GM18526 (cell line): ENCODE results near the gene BCAN.

Source experiments
- POLR2A ChIP-seq: IDR thresholded peaks from 3 replicates; pipeline ENCODE4 v1.6.1; 2011; ENCODE audit not compliant: insufficient read length; ENCODE audit errors: extremely low read depth

The BCAN gene

GRCh38 chr1:156632355-156632754 lies 9.6 kb upstream of the BCAN start:
- TF ChIP-seq POLR2A = no peak

DNA sequence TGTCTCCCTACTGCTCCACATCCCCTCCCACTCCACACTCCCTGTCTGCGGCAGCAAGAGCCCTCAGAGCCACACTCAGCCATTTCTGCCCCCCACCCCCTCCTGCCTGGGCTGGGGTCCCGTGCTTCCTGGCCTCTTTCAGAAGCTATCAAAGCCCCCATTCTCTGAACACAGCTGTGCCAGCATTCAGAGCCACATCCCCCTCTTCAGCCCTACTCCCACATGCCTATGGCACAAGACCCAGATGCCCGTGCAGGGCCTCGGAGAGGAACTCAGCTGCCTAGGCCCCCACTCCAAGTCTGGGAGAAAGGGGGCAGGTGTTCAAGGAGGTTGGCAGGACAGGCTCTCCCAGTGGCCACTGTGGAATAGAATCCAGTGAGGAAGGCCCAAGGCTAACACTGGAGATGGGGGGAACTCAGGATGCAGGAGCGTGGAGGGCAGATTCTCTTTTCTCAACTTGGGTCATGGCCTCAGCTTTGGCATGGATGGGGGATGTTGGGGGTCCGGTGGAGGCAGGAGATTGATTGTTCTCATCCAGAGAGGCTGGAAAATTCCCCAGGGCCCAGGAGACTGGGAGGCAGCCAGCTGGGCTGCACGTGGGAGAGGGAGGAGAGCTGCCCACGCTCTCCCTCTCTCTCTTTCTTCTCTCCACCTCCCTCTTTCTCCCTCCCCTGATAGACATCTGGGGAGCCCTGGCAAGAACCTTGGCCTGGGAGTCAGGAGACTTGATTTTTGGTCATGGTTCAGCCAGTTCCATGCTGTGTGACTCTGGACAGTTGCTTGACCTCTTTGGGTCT lies 3.5 kb upstream of the BCAN start:
- no peak for TF ChIP-seq POLR2A

- no peak for TF ChIP-seq POLR2A
Observed at GRCh38 chr1:156639601-156640101, 2.3 kb upstream of the BCAN start.

- TF ChIP-seq POLR2A = no peak
Observed at GRCh38 chr1:156640842-156641706, 843 bp upstream of the BCAN start.

GRCh38 chr1:156642265-156643048 lies 540 bp downstream of the BCAN start:
- no peak for TF ChIP-seq POLR2A

GRCh38 chr1:156643049-156643777 lies 1.3 kb downstream of the BCAN start:
- TF ChIP-seq POLR2A = no peak

GRCh38 chr1:156643778-156644092 lies 1.8 kb downstream of the BCAN start:
- no peak for TF ChIP-seq POLR2A

GRCh38 chr1:156644146-156644545 lies 2.2 kb downstream of the BCAN start:
- TF ChIP-seq POLR2A = no peak

GRCh38 chr1:156644640-156645039 lies 2.7 kb downstream of the BCAN start:
- no peak for TF ChIP-seq POLR2A

DNA sequence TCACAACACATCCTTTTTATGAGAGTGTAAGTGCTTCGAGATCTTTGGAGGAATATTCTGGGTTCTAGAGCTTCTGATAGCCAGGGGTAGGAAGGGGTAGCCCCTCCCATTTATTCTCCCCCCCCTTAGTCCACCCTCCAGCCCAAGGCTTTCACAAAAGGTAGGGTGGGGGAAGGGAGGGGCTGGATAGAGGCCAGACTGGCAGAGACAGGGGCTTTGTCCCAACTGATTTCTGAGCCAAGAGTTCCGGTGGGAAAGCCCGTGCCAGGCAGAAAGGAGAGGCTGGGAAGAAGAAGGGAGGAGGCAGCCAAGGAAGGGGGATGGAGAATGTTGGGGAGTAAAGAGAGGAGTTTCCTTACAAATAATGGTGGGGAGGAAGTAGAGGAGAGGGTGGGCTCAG lies 3.1 kb downstream of the BCAN start:
- TF ChIP-seq POLR2A = no peak

DNA sequence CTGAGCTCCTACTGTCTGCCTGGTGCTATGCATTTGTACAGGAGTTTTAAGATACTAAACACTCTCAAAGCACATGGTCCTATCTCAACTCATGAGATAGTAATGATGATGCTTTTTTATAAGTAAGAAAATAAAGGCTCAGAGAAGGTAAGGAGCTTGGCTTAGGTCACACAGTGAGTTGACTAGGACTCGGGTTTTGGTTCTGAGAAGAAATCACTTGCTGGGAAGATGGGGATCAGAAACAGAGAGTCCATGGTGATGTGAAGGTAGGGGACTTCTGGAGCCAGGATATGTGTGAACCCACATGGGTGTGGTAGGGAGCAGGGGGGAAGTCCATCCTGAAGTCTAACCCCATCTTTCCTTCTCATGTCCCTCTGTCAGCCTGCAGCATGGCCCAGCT lies 3.7 kb downstream of the BCAN start:
- TF ChIP-seq POLR2A = no peak

- no peak for TF ChIP-seq POLR2A
Observed at GRCh38 chr1:156646738-156647211, 4.9 kb downstream of the BCAN start.

DNA sequence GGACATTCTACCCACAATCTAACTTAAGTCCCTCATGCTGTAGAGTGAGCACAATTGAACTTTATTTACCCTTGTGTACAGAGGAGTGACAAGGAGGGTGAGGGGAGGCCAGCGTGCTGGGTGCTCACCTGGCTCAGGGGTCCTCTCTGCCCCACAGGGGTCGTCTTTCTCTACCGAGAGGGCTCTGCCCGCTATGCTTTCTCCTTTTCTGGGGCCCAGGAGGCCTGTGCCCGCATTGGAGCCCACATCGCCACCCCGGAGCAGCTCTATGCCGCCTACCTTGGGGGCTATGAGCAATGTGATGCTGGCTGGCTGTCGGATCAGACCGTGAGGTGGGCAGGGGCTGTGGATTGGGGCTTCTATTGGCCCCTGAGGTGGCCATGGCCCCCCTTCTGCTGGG lies 5.4 kb downstream of the BCAN start:
- no peak for TF ChIP-seq POLR2A

DNA sequence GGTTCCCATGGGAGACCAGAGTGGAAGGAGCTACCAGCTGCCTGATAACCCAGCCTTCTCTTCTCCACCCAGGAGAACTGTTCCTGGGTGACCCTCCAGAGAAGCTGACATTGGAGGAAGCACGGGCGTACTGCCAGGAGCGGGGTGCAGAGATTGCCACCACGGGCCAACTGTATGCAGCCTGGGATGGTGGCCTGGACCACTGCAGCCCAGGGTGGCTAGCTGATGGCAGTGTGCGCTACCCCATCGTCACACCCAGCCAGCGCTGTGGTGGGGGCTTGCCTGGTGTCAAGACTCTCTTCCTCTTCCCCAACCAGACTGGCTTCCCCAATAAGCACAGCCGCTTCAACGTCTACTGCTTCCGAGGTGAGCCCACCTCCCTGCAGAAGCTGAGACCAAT lies 6.6 kb downstream of the BCAN start:
- TF ChIP-seq POLR2A = no peak

GRCh38 chr1:156648951-156649350 lies 7.0 kb downstream of the BCAN start:
- TF ChIP-seq POLR2A = no peak
